ENCODE data around the gene MIDN.

DNA sequence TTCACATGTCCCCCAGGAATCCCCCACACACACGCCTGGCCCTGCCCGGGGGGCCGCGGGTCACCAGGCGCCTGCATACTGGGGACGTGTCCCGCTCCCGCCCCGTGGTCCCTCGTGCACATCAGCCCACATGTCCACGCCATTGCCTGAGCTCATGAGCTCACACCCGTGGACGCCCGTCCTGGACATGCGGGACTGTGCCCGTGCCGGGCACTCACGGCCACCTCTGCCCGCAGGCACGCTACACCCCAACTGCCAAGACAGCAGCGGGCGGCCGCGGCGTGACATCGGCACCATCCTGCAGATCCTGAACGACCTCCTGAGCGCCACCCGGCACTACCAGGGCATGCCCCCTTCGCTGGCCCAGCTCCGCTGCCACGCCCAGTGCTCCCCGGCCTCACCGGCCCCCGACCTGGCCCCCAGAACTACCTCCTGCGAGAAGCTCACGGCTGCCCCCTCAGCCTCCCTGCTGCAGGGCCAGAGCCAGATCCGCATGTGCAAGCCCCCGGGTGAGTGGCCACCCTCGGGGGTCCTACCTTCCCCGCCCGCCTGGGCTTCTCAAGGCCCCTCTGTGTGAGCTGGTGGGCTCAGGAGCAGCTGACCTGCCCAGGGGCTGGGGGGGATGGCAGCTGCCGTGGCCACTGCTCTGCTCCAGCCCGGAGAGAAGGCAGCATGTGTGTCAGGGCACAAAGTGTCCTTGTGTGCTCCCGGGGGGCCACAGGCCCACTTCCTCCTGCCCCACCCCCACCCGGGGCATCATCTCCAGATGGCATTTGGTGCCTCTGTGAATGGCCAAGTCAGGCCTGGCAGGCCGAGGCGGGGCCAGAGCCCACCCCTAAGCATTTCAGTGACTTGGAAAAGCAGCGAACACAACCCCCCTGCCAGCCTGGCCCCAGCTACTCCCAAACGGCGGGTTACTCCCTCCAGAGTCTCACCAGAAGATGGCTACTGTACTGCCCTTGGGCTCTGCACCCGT, 7.1 kb downstream of the MIDN start:
- no peak for TF ChIP-seq POLR2AphosphoS5 (IDR thresholded peaks at IDR 0.05)
- TF ChIP-seq, protein P1, sequence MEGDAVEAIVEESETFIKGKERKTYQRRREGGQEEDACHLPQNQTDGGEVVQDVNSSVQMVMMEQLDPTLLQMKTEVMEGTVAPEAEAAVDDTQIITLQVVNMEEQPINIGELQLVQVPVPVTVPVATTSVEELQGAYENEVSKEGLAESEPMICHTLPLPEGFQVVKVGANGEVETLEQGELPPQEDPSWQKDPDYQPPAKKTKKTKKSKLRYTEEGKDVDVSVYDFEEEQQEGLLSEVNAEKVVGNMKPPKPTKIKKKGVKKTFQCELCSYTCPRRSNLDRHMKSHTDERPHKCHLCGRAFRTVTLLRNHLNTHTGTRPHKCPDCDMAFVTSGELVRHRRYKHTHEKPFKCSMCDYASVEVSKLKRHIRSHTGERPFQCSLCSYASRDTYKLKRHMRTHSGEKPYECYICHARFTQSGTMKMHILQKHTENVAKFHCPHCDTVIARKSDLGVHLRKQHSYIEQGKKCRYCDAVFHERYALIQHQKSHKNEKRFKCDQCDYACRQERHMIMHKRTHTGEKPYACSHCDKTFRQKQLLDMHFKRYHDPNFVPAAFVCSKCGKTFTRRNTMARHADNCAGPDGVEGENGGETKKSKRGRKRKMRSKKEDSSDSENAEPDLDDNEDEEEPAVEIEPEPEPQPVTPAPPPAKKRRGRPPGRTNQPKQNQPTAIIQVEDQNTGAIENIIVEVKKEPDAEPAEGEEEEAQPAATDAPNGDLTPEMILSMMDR (IDR thresholded peaks at IDR 0.05), result no peak

Measured in breast epithelium (tissue), 3 donors.